Muscle layer of duodenum (tissue), 2 donors: ENCODE results near the gene SLMAP.

ENCODE experiments used
- H3K27ac ChIP-seq: one replicate; pipeline ENCODE4 v1.7.0; 2013; ENCODE audit warnings: mild to moderate bottlenecking, low read length
- H3K27me3 ChIP-seq: one replicate; pipeline ENCODE4 v1.7.0; 2013; ENCODE audit warnings: low read depth, mild to moderate bottlenecking, control low read depth, low read length
- H3K36me3 ChIP-seq, 2 donors: one replicate each; pipeline ENCODE4 v1.7.0; 2013; ENCODE audit warnings: low read length in 2 of 2, control low read depth in 1 of 2, mild to moderate bottlenecking in 1 of 2; ENCODE audit not compliant: insufficient read depth in 2 of 2, control insufficient read depth in 1 of 2
- H3K4me1 ChIP-seq, 2 donors: one replicate each; pipeline ENCODE4 v1.7.0; 2013; ENCODE audit warnings: low read length in 2 of 2, mild to moderate bottlenecking in 2 of 2, control low read depth in 1 of 2, moderate library complexity in 1 of 2; ENCODE audit not compliant: insufficient read depth in 2 of 2, control insufficient read depth in 1 of 2
- H3K4me3 ChIP-seq, 2 donors: one replicate each; pipeline ENCODE4 v1.7.0; 2013; ENCODE audit warnings: low read length in 2 of 2, low read depth in 1 of 2, mild to moderate bottlenecking in 1 of 2
- H3K9me3 ChIP-seq, 2 donors: one replicate each; pipeline ENCODE4 v1.7.0; 2013; ENCODE audit warnings: low read length in 2 of 2, control low read depth in 1 of 2, mild to moderate bottlenecking in 1 of 2; ENCODE audit not compliant: control insufficient read depth in 1 of 2
- donor health status: healthy.

Gene SLMAP

GRCh38 chr3:57946970-57947381 lies 190.9 kb downstream of the SLMAP start:
- Histone ChIP-seq H3K36me3 (no peaks in the 10 kb centered on the region), H3K9me3 (no peaks in the 10 kb centered on the region), H3K27me3 (no peaks in the 10 kb centered on the region), H3K27ac (no peak overlapping the region), H3K4me3 (no peak overlapping the region), H3K4me1 (peaks cover 14 to 32% of the 10 kb centered on the region in 2 donors)

GRCh38 chr3:57948080-57948671 lies 192.1 kb downstream of the SLMAP start:
- Histone ChIP-seq H3K27ac (no peak overlapping the region), H3K4me3 (no peak overlapping the region), H3K27me3 (no peaks in the 10 kb centered on the region), H3K9me3 (no peaks in the 10 kb centered on the region), H3K36me3 (no peaks in the 10 kb centered on the region), H3K4me1 (peaks cover 15 to 28% of the 10 kb centered on the region in 2 donors)

- Histone ChIP-seq H3K36me3 (no peaks in the 10 kb centered on the region), H3K4me1 (peaks cover 15 to 27% of the 10 kb centered on the region in 2 donors), H3K9me3 (no peaks in the 10 kb centered on the region), H3K27me3 (no peaks in the 10 kb centered on the region), H3K4me3 (no peak overlapping the region), H3K27ac (peak overlapping the region; percentile 42)
These were observed 192.7 kb downstream of the SLMAP start for GRCh38 chr3:57948781-57949242.

- H3K27ac ChIP-seq, result peak overlapping the region; percentile 31
- no peaks in the 10 kb centered on the region for H3K27me3 ChIP-seq
- no peaks in the 10 kb centered on the region for H3K36me3 ChIP-seq
- H3K9me3 ChIP-seq, result no peaks in the 10 kb centered on the region
- peaks cover 15 to 21% of the 10 kb centered on the region in 2 donors for H3K4me1 ChIP-seq
- no peak overlapping the region for H3K4me3 ChIP-seq
These were observed 193.2 kb downstream of the SLMAP start for GRCh38 chr3:57949344-57949743.

GRCh38 chr3:57949785-57950615 lies 193.9 kb downstream of the SLMAP start:
- Histone ChIP-seq H3K4me1 (peaks cover 15 to 18% of the 10 kb centered on the region in 2 donors), H3K36me3 (no peaks in the 10 kb centered on the region), H3K4me3 (no peak overlapping the region), H3K27me3 (no peaks in the 10 kb centered on the region), H3K27ac (peak overlapping the region; percentile 97), H3K9me3 (no peaks in the 10 kb centered on the region)

DNA sequence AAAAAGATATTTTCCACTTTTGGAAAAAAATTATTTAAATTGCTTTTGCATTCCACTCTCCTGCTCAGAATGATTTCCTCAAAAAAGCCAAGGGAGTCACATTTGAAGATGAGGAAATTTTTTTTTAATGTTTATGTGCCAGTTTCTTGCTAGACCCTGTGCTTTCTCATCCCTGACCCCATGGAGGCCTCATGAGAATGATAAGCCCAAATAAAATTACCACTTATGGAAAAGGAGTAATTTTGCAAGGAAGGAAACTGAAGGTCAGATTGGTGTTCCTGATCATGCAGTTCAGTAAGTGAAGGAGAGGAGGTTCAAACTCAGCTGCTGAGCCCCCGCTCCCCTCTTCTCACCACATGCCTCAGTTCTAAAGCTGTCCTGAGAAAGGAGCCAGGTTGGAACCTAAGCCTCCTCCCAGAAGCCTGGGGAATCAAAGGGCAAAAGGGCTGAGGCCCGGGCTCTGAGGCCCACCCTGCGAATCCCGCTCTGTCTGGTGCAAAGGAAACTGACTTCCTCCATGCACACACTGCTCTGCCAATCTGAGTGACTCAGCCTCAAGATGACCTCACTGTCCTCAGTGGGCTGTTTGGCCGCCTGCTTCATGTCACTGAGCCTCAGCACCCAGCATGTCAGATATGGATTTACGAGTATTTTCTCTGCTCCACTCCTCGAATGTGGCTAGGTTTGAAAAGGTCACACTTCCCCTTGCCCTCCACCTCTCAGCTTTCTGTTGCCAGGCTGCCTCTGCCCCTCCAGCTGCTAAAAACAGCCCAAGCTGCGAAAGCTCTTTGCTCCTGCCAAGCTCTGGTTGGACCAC lies 195.2 kb downstream of the SLMAP start:
- no peaks in the 10 kb centered on the region for H3K27me3 ChIP-seq
- peak overlapping the region in 1 of 2 donors; percentile 40 for H3K4me3 ChIP-seq
- H3K27ac ChIP-seq, result peak overlapping the region; percentile 97
- H3K36me3 ChIP-seq, result no peaks in the 10 kb centered on the region
- H3K4me1 ChIP-seq, result peaks cover 15 to 18% of the 10 kb centered on the region in 2 donors
- H3K9me3 ChIP-seq, result no peaks in the 10 kb centered on the region

- peak overlapping the region; percentile 97 for H3K27ac ChIP-seq
- no peaks in the 10 kb centered on the region for H3K27me3 ChIP-seq
- H3K4me3 ChIP-seq, result no peak overlapping the region
- H3K36me3 ChIP-seq, result no peaks in the 10 kb centered on the region
- H3K9me3 ChIP-seq, result no peaks in the 10 kb centered on the region
- H3K4me1 ChIP-seq, result peaks cover 15 to 18% of the 10 kb centered on the region in 2 donors
These were observed 196.1 kb downstream of the SLMAP start for GRCh38 chr3:57952208-57952631.

- H3K36me3 ChIP-seq, result no peaks in the 10 kb centered on the region
- H3K27ac ChIP-seq, result peak overlapping the region; percentile 97
- peaks cover 15 to 17% of the 10 kb centered on the region in 2 donors for H3K4me1 ChIP-seq
- no peaks in the 10 kb centered on the region for H3K9me3 ChIP-seq
- no peak overlapping the region for H3K4me3 ChIP-seq
- H3K27me3 ChIP-seq, result no peaks in the 10 kb centered on the region
These were observed 196.5 kb downstream of the SLMAP start for GRCh38 chr3:57952651-57953050.

DNA sequence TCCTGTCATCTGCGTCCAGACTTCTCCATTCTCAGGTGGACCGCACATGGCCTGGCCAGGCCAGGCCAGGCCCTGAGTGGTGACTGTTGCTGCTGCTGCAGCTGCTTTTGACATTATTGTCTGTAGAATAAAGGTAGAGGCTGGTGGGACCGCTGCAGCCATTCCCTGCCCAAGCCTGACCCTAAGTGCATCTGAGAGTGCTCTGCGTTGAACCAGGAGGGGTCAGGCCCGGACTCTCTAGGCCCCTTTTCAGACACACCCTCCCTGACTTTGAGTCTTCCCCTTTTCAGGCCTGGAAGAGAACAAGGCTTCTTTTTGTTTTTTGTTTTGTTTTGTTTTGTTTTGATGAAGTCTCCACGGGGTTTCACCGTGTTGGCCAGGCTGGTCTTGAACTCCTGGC lies 197.5 kb downstream of the SLMAP start:
- peaks cover 9 to 16% of the 10 kb centered on the region in 2 donors for H3K4me1 ChIP-seq
- H3K9me3 ChIP-seq, result no peaks in the 10 kb centered on the region
- H3K4me3 ChIP-seq, result no peak overlapping the region
- H3K27ac ChIP-seq, result peak overlapping the region; percentile 97
- no peaks in the 10 kb centered on the region for H3K36me3 ChIP-seq
- H3K27me3 ChIP-seq, result no peaks in the 10 kb centered on the region

DNA sequence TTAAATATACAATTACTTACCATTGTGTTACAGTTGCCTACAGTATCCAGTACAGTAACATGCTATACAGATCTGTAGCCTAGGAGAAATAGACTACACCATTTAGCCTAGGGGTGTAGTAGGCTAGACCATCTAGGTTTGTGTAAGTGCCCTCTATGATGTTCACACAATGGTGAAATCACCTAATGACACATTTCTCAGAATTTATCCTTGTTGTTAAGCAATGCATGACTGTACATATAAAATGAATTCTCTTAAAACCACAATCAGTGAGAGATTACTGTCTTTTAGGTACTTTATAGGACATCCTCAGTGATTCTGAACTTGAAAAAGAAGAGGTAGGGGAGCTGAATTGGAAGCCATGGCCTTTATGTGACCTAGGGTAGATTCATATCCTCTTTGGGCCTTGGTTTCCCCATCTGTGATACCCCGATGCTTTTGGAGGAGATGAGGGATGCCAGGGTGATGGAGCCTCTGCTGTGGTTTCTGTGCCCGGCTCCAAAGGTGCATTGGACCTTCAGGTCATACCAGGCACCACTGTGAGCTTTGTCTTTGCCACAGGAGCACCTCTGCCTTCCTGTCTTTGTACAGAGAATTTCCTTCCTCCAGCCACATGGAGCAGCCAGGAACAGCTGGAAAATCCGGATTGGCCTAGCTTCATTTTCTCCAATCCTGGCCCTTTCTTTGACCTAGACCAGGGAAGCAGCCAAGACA lies 200.2 kb downstream of the SLMAP start:
- no peaks in the 10 kb centered on the region for H3K9me3 ChIP-seq
- H3K27me3 ChIP-seq, result no peaks in the 10 kb centered on the region
- H3K4me1 ChIP-seq, result peaks cover 14 to 16% of the 10 kb centered on the region in 2 donors
- no peak overlapping the region for H3K27ac ChIP-seq
- H3K36me3 ChIP-seq, result no peaks in the 10 kb centered on the region
- H3K4me3 ChIP-seq, result no peak overlapping the region
